ENCODE measurements around the gene SLC5A10. TPM values are rescaled to one million over a fixed set of nuclear protein-coding genes. Genes with fewer than 3 reads are reported as not detected.
A peak's percentile ranks its signal among the peaks of the same experiment; 100 is the strongest.
"Not testable (repeated sequence)": the region's sequence is repeated elsewhere in the genome, so short reads cannot be mapped to it uniquely, and the experiment has no call there.

SLC5A10 gene
- total and polyA plus RNA-seq, 2 experiments from 2014 or later: 0.10 TPM; not detected in 1

DNA sequence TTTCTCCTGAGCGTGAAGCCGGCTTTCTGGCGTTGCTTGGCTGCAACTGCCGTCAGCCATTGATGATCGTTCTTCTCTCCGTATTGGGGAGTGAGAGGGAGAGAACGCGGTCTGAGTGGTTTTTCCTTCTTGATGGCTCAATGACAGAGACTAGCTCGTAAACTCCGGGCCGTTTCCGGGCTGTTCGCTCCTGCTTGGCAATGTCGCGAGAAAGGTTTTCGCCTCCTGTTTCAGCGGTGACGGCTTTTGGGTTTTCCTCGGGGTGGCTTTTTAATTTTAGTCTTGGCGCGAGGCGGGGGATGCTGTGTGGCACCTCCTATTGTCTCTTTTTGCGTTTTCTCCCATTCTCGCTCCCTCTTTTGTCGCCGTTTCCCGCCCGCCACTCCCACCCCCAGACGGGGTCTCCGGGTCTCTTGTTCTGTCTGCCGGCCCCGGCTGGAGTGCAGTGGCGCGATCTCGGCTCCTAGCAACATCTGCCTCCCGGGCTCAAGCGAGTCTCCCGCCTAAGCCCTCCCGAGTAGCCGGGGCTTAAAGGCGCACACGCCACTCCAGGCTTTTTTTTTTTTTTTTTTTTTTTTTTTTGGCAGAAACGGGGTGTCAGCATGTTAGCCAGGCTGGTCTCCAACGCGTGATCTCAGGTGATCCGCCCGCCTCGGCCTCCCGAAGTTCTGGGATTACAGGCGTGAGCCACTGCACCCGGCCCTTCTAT is 110.2 kb downstream of the SLC5A10 start:
- H3K36me3 ChIP-seq (ENCODE audit: insufficient read depth); H3K79me2 ChIP-seq (replicated peaks; ENCODE audit: insufficient read depth); H3K4me3 ChIP-seq; H3K4me1 Mint-ChIP-seq; H3K27me3 Mint-ChIP-seq (ENCODE audit: insufficient read depth, low read depth, poor library complexity); H3K36me3 Mint-ChIP-seq (ENCODE audit: low read depth); H3K27me3 ChIP-seq (ENCODE audit: insufficient read depth); H4K20me1 ChIP-seq (replicated peaks; ENCODE audit: insufficient read depth); H2AFZ ChIP-seq; H3K27ac Mint-ChIP-seq; H3K27ac ChIP-seq (ENCODE audit: low read depth); H3K9me3 Mint-ChIP-seq; H3K4me3 Mint-ChIP-seq; H3F3A ChIP-seq (replicated peaks; ENCODE audit: low read depth); DNase-seq (ENCODE audit: low spot score); H3K4me2 ChIP-seq; H3K4me1 ChIP-seq (ENCODE audit: insufficient read depth); H3K9me2 ChIP-seq (ENCODE audit: insufficient read depth): not testable (repeated sequence)
- peak; percentile 94 for ATAC-seq
- peak; percentile 37; the same call in 1 of the 2 replicates for TF ChIP-seq POLR2AphosphoS5 (IDR thresholded peaks at IDR 0.05; ENCODE audit: low read depth)

- not testable (repeated sequence) for H3K4me3 ChIP-seq; H3K27ac Mint-ChIP-seq; H2AFZ ChIP-seq; H3K27me3 Mint-ChIP-seq (ENCODE audit: insufficient read depth, low read depth, poor library complexity); DNase-seq (ENCODE audit: low spot score); H3K9me3 Mint-ChIP-seq; H3K4me2 ChIP-seq; H3K4me3 Mint-ChIP-seq; H3K27ac ChIP-seq (ENCODE audit: low read depth); H3K4me1 ChIP-seq (ENCODE audit: insufficient read depth); H3F3A ChIP-seq (replicated peaks; ENCODE audit: low read depth); H3K79me2 ChIP-seq (replicated peaks; ENCODE audit: insufficient read depth); H3K9me2 ChIP-seq (ENCODE audit: insufficient read depth); H3K4me1 Mint-ChIP-seq; H3K36me3 ChIP-seq (ENCODE audit: insufficient read depth); H3K27me3 ChIP-seq (ENCODE audit: insufficient read depth); H4K20me1 ChIP-seq (replicated peaks; ENCODE audit: insufficient read depth); H3K36me3 Mint-ChIP-seq (ENCODE audit: low read depth)
- peak; percentile 82 for ATAC-seq
Measured at GRCh38 chr17:19062718-19063325, 110.9 kb downstream of the SLC5A10 start.

- not testable (repeated sequence) for H3K4me3 ChIP-seq
Measured at GRCh38 chr17:19063326-19063956, 111.5 kb downstream of the SLC5A10 start.

More at GRCh38 chr17:19063326-19063956, 111.5 kb downstream of the SLC5A10 start:
- Mint-ChIP-seq H3K27ac (peak overlapping the region; percentile 94), H3K4me3 (peak overlapping the region; percentile 45; the same call in 1 of the 3 replicates)
- DNase-seq (ENCODE audit: low spot score); H3K4me2 ChIP-seq; H3K27me3 ChIP-seq (ENCODE audit: insufficient read depth); H3K36me3 ChIP-seq (ENCODE audit: insufficient read depth); H4K20me1 ChIP-seq (replicated peaks; ENCODE audit: insufficient read depth); H3K36me3 Mint-ChIP-seq (ENCODE audit: low read depth); H3K27me3 Mint-ChIP-seq (ENCODE audit: insufficient read depth, low read depth, poor library complexity); H3K9me3 Mint-ChIP-seq; H3K9me2 ChIP-seq (ENCODE audit: insufficient read depth); H3F3A ChIP-seq (replicated peaks; ENCODE audit: low read depth); H3K4me1 Mint-ChIP-seq; H3K79me2 ChIP-seq (replicated peaks; ENCODE audit: insufficient read depth); H3K4me1 ChIP-seq (ENCODE audit: insufficient read depth); H2AFZ ChIP-seq: not testable (repeated sequence)
- peak; percentile 9 for ATAC-seq
- peak; percentile 85 for TF ChIP-seq POLR2AphosphoS5 (IDR thresholded peaks at IDR 0.05; ENCODE audit: low read depth)
- peak; percentile 54; the same call in 1 of the 2 replicates for TF ChIP-seq CREB1 (CRISPR knock-in tag; IDR thresholded peaks at IDR 0.05; ENCODE audit: low read depth)
- TF ChIP-seq ZNF462 (CRISPR knock-in tag; IDR thresholded peaks at IDR 0.05): peak; percentile 9; the same call in 1 of the 2 replicates
- peak; percentile 57 for TF ChIP-seq ZNF331 (CRISPR knock-in tag; IDR thresholded peaks at IDR 0.05; ENCODE audit: low read depth)
- peak overlapping the region; percentile 69; the same call in 1 of the 2 replicates for H3K27ac ChIP-seq (ENCODE audit: low read depth)

Data from GM23338 (cell line).